Neuron (in vitro differentiated cells): ENCODE measurements around the gene TDRD7.

Source experiments
- H2AFZ ChIP-seq: one replicate; pipeline ENCODE4 v1.6.1; 2013; ENCODE audit warnings: low read depth, mild to moderate bottlenecking, inconsistent platforms, low read length, moderate library complexity
- H3K27me3 ChIP-seq: one replicate; pipeline ENCODE4 v1.6.1; 2013; ENCODE audit warnings: low read length; ENCODE audit not compliant: insufficient read depth
- H3K36me3 ChIP-seq: one replicate; pipeline ENCODE4 v1.6.1; 2013; ENCODE audit warnings: low read length; ENCODE audit not compliant: insufficient read depth
- H3K4me1 ChIP-seq: one replicate; pipeline ENCODE4 v1.6.1; 2013; ENCODE audit warnings: low read length; ENCODE audit not compliant: insufficient read depth
- H3K4me3 ChIP-seq: 2 replicates; pipeline ENCODE4 v1.5.1; 2013; ENCODE audit warnings: mild to moderate bottlenecking, low read length, moderate library complexity
- H3K9me3 ChIP-seq: one replicate; pipeline ENCODE4 v1.6.1; 2013; ENCODE audit warnings: low read length

TDRD7 gene

DNA sequence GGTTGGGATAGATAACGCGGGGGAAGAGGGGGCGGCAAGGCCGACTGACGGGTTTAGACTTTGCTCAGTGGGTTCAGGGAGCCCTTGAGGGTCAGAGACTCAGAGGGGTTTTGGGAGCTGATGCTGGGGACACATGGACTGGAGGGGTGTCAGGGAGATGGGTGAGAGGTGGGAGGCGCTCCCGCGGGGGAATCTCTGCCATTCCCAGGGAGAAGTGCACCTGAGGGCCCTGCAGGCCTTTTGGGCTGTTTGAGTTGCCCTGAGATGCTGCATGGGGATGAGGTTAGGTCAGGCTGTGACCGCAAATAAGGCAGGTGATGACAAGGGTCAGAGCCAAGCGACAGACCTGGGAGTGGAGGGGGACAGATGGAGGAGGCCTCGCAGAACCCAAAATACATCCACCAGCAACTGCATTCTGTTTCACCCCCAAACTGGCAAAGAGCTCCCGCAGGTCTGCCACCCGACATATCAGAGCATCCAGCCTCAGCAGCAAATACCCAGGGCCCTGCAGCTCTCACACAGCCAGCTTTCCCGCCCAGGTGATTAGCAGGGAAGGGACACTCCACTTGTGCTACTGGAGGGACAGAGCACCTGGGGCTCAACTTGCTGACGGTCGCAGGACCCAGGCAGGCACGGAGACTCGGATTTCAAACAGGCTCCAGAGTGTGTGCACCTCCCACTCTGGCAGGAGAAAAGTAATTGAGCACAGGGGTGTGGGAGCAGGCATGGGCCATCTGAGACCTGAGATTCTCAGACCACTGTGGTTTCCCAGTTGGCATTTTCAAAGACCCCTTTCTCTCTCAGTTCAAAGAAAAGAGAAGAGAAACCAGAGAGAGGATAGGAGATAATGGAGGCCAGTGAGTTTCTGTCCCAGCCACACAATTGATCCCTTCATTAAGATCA is 116.0 kb downstream of the TDRD7 start:
- H3K4me1 ChIP-seq, result no peaks in the 10 kb centered on the region
- no peaks in the 10 kb centered on the region for H3K36me3 ChIP-seq
- no peak overlapping the region for H3K4me3 ChIP-seq
- H3K27me3 ChIP-seq, result peaks cover 38% of the 10 kb centered on the region
- H2AFZ ChIP-seq, result no peak overlapping the region
- H3K9me3 ChIP-seq, result no peaks in the 10 kb centered on the region

DNA sequence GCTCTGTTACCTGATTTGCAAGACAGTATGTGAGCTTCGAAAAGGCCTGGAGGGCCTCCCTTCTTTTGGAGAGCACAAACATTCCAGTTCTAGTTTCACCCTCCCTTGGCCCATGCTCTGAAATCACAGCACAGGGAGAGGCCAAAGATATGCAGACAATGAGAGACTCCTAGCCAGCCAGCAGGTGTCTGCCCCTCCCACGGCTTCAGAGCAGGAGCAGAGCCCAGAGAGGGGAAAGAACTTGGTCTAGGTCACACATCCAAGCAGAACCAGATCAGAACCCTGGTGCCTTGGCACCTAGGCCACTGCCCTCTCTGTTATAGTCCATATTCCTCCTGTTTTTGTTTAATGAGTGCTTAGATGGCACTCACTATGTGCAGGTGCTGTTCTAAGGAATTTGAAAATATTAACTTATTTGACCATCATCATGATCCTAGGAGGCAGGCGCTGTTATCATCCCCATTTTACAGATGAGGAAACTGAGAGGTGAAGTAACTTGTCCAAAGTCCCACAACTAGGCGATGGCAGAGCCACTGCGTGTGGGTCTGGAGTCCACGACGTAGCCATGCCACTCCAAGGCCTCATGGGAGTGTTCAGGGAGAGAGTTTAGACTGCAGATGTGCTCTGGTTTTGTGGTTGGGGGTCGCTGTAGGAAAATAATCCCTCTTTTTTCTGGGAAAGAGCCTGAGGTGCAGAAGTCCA is 116.8 kb downstream of the TDRD7 start:
- peaks cover 38% of the 10 kb centered on the region for H3K27me3 ChIP-seq

DNA sequence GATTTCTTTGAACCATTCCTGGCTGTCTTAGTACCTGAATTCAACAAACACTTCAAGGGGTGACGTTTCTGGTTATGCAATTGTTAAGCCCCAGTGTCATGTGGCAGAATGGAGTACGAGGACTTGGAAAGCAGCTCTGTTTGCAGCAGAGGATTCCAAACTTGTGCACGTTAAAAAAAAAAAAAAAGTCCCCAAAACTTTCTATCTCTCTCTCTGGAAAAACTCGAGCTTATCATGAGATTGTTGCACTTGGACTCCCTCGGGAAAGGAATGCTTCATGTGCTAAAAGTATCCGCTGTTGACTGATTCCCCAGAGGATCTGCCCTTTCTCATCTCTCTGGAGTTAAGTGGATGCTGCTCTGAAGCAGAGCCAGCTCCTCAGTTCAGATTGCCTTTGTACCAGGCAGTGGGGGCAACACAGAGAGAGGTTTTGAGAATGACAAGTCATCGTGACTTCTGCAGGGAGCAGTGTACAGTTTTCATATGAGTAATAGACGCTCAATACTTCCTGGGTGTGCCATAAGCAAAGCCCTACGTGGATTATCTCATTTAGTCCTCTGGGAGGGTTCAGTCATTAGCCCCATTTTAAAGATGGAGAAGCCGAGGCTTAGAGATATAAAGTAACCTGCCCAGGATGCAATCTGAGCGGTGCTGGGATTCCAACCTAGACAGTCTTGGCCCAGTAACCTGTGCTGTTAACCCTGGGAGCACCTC is 117.6 kb downstream of the TDRD7 start:
- H3K27me3 ChIP-seq, result peaks cover 37% of the 10 kb centered on the region
- H3K9me3 ChIP-seq, result no peaks in the 10 kb centered on the region
- no peak overlapping the region for H2AFZ ChIP-seq
- H3K4me3 ChIP-seq, result no peak overlapping the region
- no peaks in the 10 kb centered on the region for H3K36me3 ChIP-seq
- H3K4me1 ChIP-seq, result no peaks in the 10 kb centered on the region

More for the DNA sequence above, 116.8 kb downstream of the TDRD7 start:
- Histone ChIP-seq H2AFZ (no peak overlapping the region), H3K9me3 (no peaks in the 10 kb centered on the region), H3K36me3 (no peaks in the 10 kb centered on the region), H3K4me3 (no peak overlapping the region), H3K4me1 (no peaks in the 10 kb centered on the region)

DNA sequence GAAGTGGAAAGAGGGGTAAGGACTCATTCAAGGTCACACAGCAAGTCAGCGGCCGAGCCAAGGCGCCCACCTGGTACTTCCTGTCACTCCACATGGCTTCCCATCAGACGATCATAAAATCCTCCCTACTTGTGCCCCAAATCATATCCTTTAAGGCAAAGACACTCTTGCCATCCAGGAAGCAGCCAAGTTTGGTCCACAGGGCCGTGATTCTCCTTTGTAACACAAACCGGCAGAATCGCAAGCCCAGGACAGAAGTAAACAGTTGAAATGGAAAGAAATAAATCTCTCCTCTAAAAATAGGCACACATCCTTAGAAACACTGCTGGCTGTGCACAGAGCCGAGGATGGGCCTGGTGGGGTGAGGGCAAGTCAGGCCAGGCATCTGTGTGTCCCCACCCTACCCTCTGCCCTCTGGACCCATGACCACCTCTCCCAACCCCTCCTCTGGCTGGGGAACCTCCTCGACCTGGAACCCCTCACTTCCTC is 120.0 kb downstream of the TDRD7 start:
- Histone ChIP-seq H3K4me3 (no peak overlapping the region), H3K4me1 (no peaks in the 10 kb centered on the region), H2AFZ (no peak overlapping the region), H3K9me3 (no peaks in the 10 kb centered on the region), H3K36me3 (no peaks in the 10 kb centered on the region), H3K27me3 (peaks cover 18% of the 10 kb centered on the region)

DNA sequence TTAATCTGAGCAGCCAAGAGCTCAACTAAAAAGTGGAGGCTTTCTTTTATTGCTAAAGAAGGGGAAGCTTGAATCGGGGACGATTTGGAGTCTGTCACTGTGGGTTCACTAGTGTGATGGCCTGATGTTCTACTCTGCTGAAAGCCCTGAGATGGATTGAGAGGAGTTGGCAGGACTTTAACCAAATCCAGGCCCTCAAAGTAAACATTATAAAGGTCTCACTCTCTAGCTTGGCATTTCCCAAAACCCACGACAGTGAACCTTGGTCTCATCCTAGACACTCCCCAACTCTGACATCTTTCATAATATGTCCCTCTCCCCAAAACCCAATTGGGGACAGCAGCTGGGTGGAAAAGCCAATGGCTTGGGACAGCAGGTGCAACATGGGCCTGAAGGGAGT is 122.3 kb downstream of the TDRD7 start:
- Histone ChIP-seq H3K36me3 (no peaks in the 10 kb centered on the region), H3K27me3 (peaks cover 9% of the 10 kb centered on the region), H3K4me3 (no peak overlapping the region), H3K9me3 (no peaks in the 10 kb centered on the region), H3K4me1 (no peaks in the 10 kb centered on the region), H2AFZ (no peak overlapping the region)

DNA sequence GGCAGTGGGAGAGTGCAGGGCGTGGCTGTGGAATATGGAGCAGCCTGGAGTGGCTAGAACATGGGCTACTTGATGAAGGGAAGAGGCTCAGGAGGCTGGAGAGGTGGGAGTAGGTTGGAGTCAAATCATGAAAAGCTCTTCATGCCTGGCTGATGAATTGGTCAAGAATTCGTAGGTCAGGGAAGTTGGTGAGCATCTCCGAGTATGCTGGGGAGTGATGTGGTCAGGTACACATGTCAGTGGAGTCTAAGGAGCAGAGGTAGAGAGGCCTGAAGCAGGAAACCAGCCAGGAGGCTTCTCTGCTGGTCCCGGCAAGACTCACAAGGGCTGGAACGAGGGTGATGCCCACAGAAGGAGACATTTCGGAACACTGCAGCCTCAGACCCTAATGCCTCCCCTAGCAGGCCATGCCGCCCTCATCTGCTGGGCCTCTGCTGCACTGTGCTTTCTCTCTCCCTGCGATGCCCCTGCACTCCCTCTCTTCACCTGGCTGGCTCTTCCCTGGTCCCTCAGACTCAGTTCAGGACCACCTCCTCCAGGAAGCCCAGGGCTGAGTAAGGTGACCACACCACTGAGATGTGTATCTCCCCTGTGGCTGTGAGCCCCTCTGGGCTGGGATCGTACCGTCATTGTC is 123.2 kb downstream of the TDRD7 start:
- Histone ChIP-seq H3K36me3 (no peaks in the 10 kb centered on the region), H3K27me3 (peaks cover 9% of the 10 kb centered on the region), H3K4me3 (no peak overlapping the region), H3K4me1 (no peaks in the 10 kb centered on the region), H2AFZ (no peak overlapping the region), H3K9me3 (no peaks in the 10 kb centered on the region)

DNA sequence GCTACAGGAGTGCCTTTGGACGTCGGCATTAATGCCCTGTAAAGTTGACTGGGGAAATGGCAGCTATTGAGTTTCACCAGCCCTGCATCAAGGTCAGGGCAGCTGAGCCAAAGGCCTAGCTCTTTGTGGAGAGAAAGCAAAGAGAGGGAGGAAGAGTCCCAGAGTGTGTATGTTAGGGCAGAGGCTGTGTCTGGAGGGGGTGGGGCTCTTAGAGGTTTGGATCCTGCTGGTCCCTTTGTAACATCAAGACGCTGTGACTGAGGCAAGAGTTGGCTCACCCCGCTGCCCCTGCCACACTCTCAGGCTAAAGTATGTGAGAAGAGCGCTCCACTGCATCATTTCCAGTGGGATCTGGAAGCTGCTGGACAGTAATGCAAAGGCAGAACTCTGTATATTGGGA is 123.9 kb downstream of the TDRD7 start:
- H3K36me3 ChIP-seq, result no peaks in the 10 kb centered on the region
- no peak overlapping the region for H3K4me3 ChIP-seq
- peaks cover 9% of the 10 kb centered on the region for H3K27me3 ChIP-seq
- H3K4me1 ChIP-seq, result no peaks in the 10 kb centered on the region
- no peak overlapping the region for H2AFZ ChIP-seq
- no peaks in the 10 kb centered on the region for H3K9me3 ChIP-seq

DNA sequence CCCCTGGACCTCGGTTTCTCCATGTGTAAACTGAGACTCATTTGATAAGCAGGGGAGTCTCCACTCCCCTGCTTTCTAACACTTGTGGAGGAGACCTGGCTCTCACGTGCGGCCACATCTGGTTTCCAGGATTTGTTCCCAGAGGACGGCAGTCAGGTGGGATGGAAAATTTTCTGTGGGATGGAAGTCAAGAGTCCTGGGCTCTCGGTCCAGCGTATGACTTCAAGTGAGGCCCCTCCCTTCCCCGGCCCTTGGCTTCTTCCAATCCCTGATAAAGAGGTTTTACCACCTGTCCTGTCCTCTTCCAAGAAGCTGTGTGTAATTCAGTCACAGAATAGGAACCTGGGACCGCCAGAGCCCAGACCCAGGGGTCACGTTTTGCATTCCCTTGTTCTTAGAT is 124.6 kb downstream of the TDRD7 start:
- Histone ChIP-seq H3K4me1 (no peaks in the 10 kb centered on the region), H3K27me3 (peaks cover 9% of the 10 kb centered on the region), H2AFZ (no peak overlapping the region), H3K36me3 (no peaks in the 10 kb centered on the region), H3K9me3 (no peaks in the 10 kb centered on the region), H3K4me3 (no peak overlapping the region)

DNA sequence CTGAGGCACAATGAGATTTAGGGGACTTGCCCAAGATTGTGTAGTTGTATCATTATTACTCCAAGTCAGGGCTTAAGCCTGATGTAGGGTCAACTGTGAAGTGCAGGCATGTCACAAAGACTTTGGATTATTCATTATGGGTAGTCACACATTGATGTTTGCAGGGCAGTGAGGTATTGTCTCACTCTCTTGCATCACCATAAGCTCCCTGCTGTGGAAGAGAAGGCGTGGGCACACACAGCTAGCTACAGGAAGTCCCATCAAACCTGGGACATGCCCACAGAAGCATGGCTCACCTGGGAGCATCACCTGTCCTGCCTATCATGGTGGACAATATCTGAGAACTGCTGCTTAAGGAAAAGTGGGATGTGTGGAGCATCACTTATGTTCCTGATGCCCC is 131.7 kb downstream of the TDRD7 start:
- no peak overlapping the region for H2AFZ ChIP-seq
- H3K36me3 ChIP-seq, result no peaks in the 10 kb centered on the region
- peaks cover 3% of the 10 kb centered on the region for H3K27me3 ChIP-seq
- H3K9me3 ChIP-seq, result no peaks in the 10 kb centered on the region
- no peaks in the 10 kb centered on the region for H3K4me1 ChIP-seq
- no peak overlapping the region for H3K4me3 ChIP-seq

DNA sequence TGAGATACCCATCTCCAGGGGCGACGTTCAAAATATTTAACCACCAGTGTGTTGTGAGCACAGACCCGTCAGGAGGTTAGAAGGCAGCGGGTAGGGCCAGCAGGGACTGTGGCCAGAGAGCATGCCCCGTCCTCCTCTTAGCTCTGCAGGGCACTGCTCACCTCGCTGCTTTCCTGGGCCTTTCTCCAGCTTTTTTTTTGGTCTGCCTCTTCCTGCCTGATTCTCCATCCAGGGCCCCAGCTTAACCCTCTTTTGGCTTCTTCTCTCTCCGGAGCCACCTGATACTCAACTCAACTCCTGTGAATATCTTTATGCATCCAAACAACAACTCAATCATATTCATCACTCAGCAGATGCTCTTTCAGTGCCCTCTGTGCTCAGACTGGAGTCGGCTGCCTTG is 133.6 kb downstream of the TDRD7 start:
- Histone ChIP-seq H2AFZ (no peak overlapping the region), H3K4me1 (no peaks in the 10 kb centered on the region), H3K27me3 (no peaks in the 10 kb centered on the region), H3K36me3 (no peaks in the 10 kb centered on the region), H3K9me3 (no peaks in the 10 kb centered on the region), H3K4me3 (no peak overlapping the region)
